Glomerular endothelial cell (primary cell): ENCODE data around the gene JADE2. TPM values are rescaled to one million over a fixed set of nuclear protein-coding genes. Genes with fewer than 3 reads are reported as not detected.
"Not testable (repeated sequence)": the region's sequence is repeated elsewhere in the genome, so short reads cannot be mapped to it uniquely, and the experiment has no call there.

Source experiments
- DNase-seq: peaks from one replicate; pipeline ENCODE4 v3.0.0-alpha.2; 2011; ENCODE audit warnings: low read depth, low spot score; ENCODE audit errors: extremely low read depth
- total RNA-seq: library from RNA; depleted of rRNA; stranded (reverse); fragments of >200 nt; gene quantifications from 2 replicates; pipeline ENCODE4 v1.2.3, GENCODE V29; 2015

Gene JADE2
- total RNA-seq, result 14.5 and 24.7 TPM in 2 replicates

DNA sequence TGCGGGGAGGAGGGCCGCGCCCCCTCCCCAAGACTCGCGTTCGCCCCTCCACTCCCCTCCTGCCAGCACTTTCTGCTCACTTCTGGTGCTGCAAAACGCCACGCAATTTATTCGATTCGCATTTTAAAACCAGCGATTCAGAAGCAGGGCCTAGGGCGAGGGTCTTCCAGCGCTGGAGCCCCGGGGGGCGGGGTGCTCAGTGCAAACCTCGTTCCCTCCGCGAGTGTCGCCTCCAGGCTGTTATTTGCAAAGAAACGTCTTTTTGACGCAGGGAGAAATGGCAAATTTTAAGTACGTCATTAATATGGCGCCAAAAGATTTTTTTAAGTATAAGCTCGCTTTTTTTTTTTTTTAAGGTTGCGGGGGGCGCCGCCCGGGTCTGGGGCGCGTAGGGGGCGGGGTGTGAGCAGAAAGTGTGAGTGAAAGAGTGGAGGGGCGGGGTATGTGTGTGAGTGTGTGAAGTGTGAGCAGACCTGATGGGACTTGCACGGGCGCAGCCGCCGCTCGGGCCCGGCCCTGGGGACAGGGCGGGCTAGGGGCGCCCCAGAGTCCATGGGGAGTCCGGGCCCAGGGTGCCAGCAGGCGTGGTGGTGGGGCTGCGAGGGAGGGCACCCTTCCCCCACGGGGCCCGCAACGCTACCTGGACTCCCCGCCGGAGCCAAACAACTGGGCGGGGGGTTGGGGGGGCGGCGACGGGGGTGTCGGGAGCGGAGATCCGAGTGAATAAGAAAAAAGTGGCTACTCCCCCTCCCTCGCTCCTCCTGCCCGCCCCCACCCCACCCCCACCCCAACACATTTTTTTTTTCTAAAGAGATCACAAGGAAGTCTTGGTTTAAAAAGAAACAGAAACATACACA is at the start of gene JADE2:
JADE2 (plus strand) TSS at position 845 of the 857 bp plus-strand sequence. CDS start 10,188 bp downstream, outside the sequence.
- no peak for DNase-seq

DNA sequence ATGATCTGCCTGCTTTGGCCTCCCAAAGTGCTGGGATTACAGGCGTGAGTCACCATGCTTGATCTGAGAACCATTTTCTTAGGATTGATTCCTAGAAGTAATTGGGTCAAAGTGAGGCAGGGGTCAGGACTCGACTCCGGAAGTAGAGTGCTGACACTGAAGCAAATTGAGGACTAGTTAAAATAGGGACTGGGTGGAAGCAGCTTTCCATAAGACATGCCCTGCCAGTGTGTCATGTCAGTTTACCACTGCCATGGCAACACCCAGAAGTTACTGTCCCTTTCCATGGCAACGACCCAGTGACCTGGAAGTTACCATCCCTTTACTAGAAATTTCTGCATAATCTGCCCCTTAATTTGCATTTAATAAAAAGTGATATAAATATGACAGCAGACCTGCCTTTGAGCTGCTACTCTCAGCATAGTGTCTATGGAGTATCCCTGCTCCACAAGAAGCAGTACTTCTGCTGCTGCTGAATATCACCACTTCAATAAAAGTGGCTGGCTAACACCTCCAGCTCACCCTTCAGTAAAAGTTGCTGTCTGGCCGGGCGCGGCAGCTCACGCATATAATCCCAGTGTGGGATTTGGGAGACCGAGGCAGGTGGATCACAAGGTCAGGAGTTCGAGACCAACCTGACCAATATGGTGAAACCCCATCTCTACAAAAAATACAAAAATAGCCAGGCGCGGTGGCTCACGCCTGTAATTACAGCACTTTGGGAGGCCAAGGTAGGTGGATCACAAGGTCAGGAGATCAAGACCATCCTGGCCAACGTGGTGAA is 47.8 kb upstream of the JADE2 start:
- DNase-seq, result no peak

DNA sequence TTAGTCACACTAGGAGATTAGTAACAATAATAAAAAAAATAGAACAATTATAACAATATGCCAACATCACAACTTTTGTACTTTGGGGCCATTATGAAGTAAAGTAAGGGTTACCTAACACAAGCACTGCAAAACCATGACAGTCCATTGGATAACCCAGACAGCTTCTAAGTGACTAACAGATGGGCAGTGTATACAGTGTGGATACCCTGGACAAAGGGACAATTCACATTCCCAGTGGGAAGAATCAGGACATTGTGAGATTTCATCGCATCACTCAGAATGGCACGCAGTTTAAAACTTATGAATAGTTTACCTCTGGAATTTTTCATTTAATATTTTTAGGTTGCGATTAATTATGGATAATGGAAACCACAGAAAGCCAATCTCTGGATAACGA is 45.6 kb upstream of the JADE2 start:
- DNase-seq, result no peak

DNA sequence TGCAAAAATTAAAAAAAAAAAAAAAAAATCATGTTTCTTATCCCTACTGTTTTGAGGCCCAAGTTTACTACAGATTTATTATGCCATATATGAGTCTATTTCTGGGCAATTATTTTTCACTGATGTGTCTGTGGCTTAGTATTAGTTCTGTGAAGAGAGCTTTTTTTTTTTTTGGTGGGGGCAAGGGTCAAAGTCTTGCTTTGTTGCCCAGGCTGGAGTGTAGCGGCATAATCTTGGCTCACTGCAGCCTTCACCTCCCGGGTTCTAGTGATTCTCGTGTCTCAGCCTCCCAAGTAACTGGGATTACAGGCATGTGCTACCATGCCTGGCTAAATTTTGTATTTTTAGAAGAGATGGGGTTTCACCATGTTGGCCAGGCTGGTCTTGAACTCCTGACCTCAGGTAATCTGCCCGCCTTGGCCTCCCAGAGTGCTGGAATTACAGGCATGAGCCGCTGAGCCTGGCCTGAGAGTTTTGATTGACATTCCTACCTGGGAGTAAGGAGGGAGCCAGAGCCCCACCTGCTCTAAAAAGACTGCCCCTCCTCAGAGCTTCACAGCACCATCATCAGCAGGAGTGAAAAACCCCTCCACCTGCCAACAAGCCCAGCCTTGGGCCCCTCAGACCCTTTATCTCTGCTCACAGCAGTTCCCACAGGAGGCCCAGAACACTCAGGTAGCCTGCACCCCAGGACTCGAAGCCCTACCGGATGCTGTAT is 36.1 kb upstream of the JADE2 start:
- DNase-seq, result no peak

DNA sequence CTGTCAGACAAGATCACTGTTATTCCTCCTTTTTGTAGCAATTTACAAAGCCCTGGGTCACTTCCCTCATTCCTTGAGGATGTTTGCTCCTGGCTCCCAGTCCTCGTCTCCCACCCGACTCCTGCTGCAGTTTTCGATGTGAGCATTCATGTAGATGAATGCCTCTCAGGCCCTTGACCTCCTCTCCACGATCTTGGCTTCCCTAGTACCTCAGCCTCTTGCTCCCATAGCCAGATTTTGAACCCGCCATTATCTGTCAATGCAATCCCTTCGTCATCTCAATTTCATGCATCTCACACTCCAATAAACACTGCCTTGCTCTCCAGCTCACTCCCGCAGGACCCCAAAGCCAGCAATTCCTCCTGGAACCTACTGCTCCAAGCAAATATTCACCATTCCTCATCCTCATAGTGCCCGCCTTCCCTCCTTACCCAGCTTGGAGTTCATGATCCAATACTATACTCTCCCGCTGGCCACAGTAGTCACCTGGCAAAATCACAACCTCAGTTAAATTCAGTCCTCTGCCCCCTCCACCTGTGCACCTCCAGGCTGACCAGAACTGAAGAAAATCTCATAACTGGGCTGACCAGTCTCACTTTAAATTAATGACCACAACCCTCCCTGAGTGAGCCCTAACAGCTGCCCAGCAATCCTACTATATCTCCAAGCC is 35.1 kb upstream of the JADE2 start:
- DNase-seq, result no peak

DNA sequence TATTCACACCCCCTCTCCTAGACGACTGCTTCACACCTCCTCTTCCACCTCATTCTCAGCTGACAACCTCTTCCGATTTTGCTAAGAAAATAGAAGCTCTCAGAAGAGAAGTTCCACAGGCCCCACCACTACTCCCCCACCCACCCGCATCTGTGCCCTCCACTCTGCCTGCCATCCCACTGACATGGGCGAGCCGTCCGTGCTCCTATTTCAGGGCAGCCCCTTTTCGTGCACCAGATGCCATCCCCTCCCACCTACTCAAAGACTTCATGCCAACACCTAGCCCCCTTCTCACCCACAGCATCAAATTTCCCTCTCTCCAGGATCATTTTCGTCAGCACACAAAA is 34.6 kb upstream of the JADE2 start:
- no peak for DNase-seq

DNA sequence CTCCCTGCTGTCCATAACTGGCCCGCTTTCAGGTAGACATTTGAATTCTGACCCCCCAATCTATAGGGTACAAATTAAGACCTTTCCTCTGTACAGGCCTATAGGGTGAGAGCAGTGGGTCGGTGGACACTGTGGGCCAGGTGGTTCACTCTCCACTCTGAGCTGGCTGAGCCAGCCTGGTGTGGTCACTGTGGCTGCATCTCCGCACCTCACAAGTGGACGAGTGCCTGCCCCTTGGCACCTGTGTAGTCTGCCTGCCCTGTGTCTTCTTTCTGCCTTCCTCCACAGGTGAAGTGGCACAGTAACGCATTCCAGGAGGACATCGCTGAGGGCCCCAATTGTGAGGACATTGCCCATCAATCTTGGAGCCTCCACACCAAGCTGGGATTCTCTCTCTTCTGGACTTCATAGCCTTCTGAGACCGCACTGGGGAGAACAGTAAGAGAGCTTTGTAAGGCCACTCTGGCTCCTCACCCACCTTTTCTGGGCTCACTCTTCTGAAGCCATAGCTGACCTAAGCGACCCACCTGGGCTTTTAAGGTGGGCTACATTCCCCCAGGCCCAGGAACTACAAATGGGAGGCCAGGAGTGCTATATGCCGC is 33.5 kb upstream of the JADE2 start:
- DNase-seq, result no peak

DNA sequence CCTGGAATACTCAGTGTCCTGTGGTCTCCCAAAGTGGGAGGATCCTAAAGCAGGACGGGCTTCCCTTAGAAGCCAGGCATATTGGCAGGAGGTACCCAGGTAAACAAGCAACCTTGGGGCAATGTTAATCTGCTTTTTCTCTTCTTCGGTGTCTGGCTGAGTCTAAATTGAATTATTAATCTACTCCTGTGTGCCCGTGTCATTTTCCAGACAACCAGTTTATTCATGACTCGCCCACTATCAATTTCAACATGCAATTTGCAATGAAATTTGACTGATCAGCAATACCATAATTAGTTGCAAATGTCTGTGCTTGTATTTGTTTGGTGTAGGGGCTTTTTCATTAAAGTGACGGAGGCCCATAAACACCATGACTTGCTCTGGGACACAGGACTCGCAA is 32.9 kb upstream of the JADE2 start:
- no peak for DNase-seq

DNA sequence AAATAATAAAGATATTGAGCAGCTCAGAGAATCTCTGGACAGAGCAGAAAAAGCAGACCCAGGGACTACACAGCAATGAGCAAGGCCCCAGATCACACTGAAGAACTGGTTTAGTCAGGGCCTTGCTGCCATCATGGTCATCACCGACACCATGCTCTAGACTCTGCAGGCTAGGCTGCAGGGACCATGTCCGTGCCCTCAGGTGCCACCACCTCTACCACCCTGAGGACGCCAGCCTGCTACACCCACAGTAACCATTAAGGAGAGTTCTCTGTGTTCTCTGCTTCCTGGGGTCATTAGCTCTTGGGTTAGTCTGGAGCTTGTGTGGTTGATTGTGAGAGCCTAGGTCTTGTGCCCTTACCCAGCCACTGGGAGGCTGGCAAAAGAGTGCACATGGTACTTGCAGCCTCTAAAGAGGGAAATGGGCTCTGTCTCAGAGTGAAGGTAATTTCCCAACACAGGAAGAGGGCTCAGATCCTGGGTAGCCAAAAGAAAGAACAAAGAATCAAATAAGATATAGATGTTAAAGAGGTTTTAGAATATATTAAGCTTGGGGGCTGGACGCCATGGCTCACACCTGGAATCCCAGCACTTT is 31.9 kb upstream of the JADE2 start:
- no peak for DNase-seq

DNA sequence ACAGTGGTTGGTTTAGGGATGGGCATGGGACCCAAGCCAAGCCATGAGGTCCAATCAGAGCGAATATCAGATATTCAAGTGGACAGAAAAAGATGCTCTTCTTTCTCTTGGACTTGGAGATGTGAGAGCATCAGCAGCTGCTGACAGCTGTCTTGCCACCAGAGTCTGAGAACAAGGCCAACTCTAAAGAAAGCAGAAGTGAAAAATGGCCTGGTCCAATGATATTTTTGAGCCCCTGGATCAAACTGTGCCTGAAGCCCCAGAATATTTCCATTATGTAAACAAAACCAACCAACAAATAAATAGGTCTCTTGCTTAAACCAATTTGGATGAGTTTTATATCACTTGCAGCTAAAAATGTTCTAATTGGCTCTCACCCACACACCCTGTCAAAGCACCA is 30.7 kb upstream of the JADE2 start:
- DNase-seq, result no peak

DNA sequence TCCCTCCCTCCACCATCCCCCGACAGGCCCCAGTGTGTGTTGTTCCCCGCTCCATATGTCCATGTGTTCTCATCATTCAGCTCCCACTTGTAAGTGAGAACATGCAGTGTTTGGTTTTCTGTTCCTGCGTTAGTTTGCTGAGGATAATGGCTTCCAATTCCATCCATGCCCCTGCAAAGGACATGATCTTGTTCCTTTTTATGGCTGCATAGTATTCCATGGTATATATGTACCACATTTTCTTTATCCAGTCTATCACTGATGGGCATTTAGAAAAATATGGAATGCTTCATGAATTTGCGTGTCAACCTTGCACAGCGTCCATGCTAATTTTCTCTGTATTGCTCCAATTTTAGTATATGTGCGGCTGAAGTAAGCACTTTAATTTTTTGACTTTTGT is 25.6 kb upstream of the JADE2 start:
- DNase-seq, result not testable (repeated sequence)

DNA sequence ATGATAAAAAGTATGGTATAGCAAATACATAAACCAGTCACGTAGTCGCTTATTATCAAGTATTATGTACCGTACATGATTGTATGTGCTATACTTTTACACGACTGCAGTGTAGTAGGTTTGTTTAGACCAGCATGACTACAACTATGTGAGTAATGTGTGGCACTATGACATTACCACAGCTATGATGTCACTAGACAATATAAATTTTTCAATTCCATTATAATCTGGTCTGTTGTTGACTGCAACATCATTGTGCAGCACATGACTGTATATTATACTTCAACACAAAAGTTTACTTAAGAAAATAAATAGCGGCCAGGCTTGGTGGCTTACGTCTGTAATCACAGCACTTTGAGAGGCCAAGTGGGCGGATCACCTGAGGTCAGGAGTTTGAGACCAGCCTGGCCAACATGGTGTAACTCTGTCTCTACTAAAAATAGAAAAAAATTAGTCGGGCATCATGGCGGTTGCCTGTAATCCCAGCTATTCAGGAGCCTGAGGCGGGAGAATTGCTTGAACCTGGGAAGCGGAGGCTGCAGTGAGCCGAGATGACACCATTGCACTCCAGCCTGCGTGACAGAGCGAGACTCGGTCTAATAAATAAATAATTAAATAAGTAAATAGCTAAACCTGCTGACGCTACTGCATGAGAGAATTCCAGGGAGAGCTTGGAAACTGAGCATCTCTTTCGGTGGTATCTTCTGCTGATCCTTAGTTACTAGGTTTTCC is 24.6 kb upstream of the JADE2 start:
- DNase-seq, result no peak

DNA sequence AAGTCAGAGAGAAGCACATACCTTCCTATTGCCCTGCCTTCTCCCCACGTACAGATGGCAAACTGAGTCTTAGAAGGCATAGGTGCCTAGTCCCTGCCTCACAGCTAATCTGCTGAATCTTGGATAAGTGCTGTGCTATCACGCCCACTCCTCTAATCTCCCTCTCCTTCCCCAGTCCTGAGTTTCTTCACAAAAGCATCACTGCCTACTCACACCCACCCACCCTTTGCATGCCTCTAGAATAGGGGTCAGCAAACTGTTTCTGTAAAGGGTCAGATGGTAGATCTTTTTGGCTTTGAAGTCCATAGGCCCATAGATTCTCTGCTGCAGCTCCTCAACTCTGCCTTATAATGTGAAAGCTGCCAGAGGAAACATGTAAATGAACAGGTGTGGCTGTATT is 23.2 kb upstream of the JADE2 start:
- no peak for DNase-seq

DNA sequence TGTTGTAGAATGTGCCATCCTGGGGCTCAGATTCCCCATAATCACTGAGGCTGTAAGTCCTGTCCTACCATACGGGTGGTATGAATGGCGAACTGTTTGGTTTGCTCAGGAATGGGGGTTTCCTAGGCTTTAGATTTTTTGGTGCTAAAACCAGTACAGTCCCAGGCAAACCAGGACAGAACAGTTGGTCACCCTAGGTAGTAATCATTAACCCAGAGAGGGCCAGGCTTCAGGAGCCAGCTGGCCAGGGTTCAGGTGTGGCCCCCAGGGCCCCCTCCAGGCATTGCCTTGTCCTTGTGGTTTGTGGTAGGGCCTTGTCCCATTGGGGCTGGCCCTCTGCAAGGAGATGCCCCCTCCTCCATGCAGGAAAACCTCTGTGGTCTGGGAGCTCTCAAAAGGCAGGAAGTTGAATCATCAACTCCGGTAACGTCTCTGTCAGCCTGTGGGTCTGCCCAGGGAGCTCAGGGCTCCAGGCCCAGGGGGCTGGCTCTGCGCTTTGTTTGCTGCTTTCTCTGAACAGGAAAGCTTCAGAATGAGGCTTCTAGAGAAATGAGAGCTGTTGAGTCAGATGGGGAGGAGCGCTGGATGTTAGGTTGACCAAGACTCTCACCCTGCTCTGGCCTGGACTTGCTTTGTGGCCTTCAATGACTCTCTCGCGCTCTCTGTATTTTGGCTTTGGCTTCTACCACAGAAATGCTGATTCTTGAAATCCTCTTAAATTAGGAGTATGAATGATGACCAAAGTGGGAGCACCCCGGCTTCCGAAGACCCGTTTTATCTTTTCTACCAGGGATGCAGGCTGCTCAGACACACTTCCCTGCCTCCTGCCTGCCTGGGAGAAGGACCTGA is 22.2 kb upstream of the JADE2 start:
- DNase-seq, result peak; percentile 92

DNA sequence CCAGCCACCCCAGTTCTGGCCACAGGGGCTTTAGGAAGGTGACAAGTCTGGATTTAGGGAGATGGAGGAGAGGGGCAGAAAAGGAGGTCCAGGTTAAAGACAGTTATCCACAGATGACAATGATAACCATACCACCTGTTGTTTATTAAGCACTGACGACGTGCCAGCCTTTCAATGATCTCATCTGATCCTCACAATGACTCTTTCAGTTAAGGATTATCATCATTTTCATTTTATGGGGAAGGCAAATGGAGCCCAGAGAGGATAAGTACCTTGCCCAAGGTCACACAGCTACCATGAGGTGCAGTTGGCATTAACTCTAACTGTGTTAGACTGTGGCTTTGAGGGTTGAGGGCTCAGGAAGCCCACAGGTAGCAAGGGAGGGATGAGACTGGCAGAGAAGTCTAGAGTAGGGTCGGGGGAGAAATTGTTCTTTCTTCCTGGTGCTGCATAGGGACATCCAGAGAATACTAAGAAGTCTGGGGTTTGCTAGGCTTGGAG is 21.5 kb upstream of the JADE2 start:
- DNase-seq, result no peak

DNA sequence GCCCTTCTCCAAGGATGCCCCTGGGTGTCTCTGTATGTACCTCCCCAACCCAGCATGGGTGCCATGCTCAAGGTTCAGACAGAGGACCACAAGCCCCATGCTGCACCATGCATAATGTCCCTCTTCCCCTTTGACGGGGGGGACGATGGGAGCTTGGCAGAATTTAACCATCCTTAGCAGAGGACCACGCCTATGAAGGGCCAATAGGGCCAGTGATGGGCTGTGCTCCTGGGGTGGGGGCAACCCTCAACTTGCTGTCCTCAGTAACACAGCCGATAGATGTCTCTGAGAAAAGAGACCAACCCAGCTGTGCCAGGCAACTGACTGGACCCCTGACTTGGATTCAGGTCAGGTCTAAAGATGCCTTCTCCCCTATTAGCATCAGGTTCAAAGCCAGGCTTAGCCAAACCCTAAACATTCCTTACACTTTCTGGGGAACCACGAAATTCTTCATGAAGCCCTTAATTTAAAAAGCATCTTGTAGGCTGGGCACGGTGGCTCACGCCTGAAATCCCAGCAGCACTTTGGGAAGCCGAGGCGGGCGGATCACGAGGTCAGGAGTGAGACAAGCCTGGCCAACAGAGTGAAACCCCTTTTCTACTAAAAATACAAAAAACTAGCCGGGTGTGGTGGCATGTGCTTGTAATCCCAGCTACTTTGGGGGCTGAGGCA is 20.7 kb upstream of the JADE2 start:
- DNase-seq, result no peak

DNA sequence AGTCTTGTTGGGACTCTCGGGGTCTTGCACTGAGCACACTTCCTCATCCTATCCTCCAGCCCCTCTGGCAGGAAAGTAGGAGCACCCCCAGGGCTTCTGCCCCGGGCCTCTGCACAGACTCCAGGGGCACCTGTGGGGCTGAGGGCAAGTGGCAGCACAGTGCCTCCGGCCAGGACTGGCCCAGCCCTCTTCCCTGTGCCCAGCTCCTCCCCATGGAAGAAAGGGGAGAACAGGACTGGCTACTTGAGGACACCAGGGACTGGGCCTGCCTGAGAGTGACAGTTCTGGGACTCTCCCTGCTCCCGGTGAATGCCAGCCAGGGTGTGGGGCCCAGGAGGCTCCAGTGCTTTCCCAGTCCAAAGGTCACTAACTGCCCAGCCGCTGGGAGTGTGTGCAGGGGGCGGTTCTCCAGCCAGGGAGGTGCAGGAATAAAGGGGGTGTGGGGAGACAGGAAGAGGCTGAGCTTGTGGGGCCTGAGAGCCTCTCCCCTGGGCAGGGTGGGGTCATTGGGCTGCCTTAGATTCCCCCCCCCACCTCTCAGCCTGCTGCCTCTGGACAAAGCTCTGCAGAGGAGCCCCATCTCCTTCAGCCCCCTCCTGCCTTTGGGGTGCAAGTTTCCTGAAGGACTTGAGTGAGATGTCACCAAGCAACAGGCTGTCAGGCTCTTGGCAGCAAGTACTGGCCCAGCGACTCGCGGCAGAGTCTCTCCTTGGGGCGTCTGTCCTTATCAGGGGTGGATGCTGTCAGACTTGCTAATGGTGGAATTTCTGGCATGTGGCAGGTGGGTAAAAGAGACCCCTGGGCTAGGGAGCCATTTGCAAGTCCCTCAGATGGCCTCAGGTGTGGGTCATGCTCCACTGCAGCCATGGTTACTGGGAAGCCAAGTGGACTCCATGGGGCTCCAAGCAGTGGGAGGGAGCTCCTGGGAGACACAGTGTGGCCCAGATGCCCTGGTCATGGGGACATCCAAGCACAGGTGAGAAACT is 19.1 kb upstream of the JADE2 start:
- DNase-seq, result no peak
